H9 (cell line): ENCODE data around the gene CTNNA3. TPM values are rescaled to one million over a fixed set of nuclear protein-coding genes. Genes with fewer than 3 reads are reported as not detected.

Experiments used
- DNase-seq: peaks from one replicate; pipeline ENCODE4 v3.0.0-alpha.2; 2017
- H2AFZ ChIP-seq: one replicate; pipeline ENCODE4 v1.6.1; 2013; ENCODE audit warnings: mild to moderate bottlenecking, low read length, control low read depth, moderate library complexity
- H2AK5ac ChIP-seq: 2 replicates; pipeline ENCODE4 v1.6.1; 2013; ENCODE audit warnings: low read length, control low read depth, mixed read lengths; ENCODE audit not compliant: insufficient read length
- H2BK120ac ChIP-seq: one replicate; pipeline ENCODE4 v1.6.1; 2013; ENCODE audit warnings: low read depth, mild to moderate bottlenecking, low read length, control low read depth, inconsistent platforms; ENCODE audit not compliant: poor library complexity, severe bottlenecking
- H2BK12ac ChIP-seq: 2 replicates; pipeline ENCODE4 v1.6.1; 2013; ENCODE audit warnings: low read length, control low read depth, mixed read lengths, low read depth; ENCODE audit not compliant: insufficient read length
- H2BK15ac ChIP-seq: 2 replicates; pipeline ENCODE4 v1.6.1; 2013; ENCODE audit warnings: low read depth, low read length, control low read depth
- H2BK20ac ChIP-seq: one replicate; pipeline ENCODE4 v1.6.1; 2013; ENCODE audit warnings: low read depth, mild to moderate bottlenecking, low read length, control low read depth, inconsistent platforms; ENCODE audit not compliant: poor library complexity, severe bottlenecking
- H2BK5ac ChIP-seq: 2 replicates; pipeline ENCODE4 v1.6.1; 2013; ENCODE audit warnings: low read length, control low read depth, mixed read lengths; ENCODE audit not compliant: insufficient read length
- H3K14ac ChIP-seq: 2 replicates; pipeline ENCODE4 v1.6.1; 2013; ENCODE audit warnings: low read length, control low read depth; ENCODE audit not compliant: insufficient read depth
- H3K18ac ChIP-seq: 2 replicates; pipeline ENCODE4 v1.6.1; 2013; ENCODE audit warnings: low read depth, mild to moderate bottlenecking, mixed read lengths, low read length, control low read depth; ENCODE audit not compliant: insufficient read length
- H3K23ac ChIP-seq: 2 replicates; pipeline ENCODE4 v1.6.1; 2013; ENCODE audit warnings: low read length, control low read depth, mixed read lengths, low read depth; ENCODE audit not compliant: insufficient read length
- H3K23me2 ChIP-seq: 2 replicates; pipeline ENCODE4 v1.6.1; 2013; ENCODE audit warnings: low read depth, mild to moderate bottlenecking, mixed read lengths, low read length, control low read depth; ENCODE audit not compliant: insufficient read length, poor library complexity, severe bottlenecking
- H3K27ac ChIP-seq: 2 replicates; pipeline ENCODE4 v1.5.1; 2013; ENCODE audit warnings: low read length, control low read depth, mixed read lengths, low read depth; ENCODE audit not compliant: insufficient read length
- H3K27me3 ChIP-seq: 2 replicates; pipeline ENCODE4 v1.6.1; 2013; ENCODE audit warnings: low read length, control low read depth, inconsistent platforms; ENCODE audit not compliant: insufficient read depth
- H3K4ac ChIP-seq: 2 replicates; pipeline ENCODE4 v1.6.1; 2013; ENCODE audit warnings: low read depth, mild to moderate bottlenecking, control low read depth, inconsistent platforms, low read length, moderate library complexity
- H3K4me1 ChIP-seq: 2 replicates; pipeline ENCODE4 v1.6.1; 2013; ENCODE audit warnings: low read length, control low read depth, inconsistent platforms; ENCODE audit not compliant: insufficient read depth
- H3K4me2 ChIP-seq: 2 replicates; pipeline ENCODE4 v1.6.1; 2013; ENCODE audit warnings: low read length, control low read depth, mixed read lengths; ENCODE audit not compliant: insufficient read length, insufficient read depth
- H3K56ac ChIP-seq: 2 replicates; pipeline ENCODE4 v1.6.1; 2013; ENCODE audit warnings: low read depth, mild to moderate bottlenecking, mixed read lengths, low read length, control low read depth; ENCODE audit not compliant: insufficient read length
- H3K79me1 ChIP-seq: 2 replicates; pipeline ENCODE4 v1.6.1; 2013; ENCODE audit warnings: low read depth, mild to moderate bottlenecking, moderate library complexity, low read length, control low read depth, inconsistent platforms; ENCODE audit not compliant: insufficient read depth, poor library complexity, severe bottlenecking
- H3K79me2 ChIP-seq: 2 replicates; pipeline ENCODE4 v1.6.1; 2013; ENCODE audit warnings: low read length, control low read depth, inconsistent platforms; ENCODE audit not compliant: insufficient read depth
- H3K9ac ChIP-seq: 2 replicates; pipeline ENCODE4 v1.6.1; 2013; ENCODE audit warnings: low read length, control low read depth, mixed read lengths; ENCODE audit not compliant: insufficient read length; ENCODE audit errors: extremely low read depth
- H3K9me3 ChIP-seq: one replicate; pipeline ENCODE4 v1.6.1; 2013; ENCODE audit warnings: low read depth, low read length, inconsistent platforms; ENCODE audit not compliant: control insufficient read depth
- H3T11ph ChIP-seq: one replicate; pipeline ENCODE4 v1.6.1; 2013; ENCODE audit warnings: mild to moderate bottlenecking, low read length, control low read depth, inconsistent platforms
- H4K20me1 ChIP-seq: one replicate; pipeline ENCODE4 v1.6.1; 2013; ENCODE audit not compliant: control insufficient read depth, insufficient read length, insufficient read depth
- H4K5ac ChIP-seq: 2 replicates; pipeline ENCODE4 v1.6.1; 2013; ENCODE audit warnings: low read depth, mild to moderate bottlenecking, mixed read lengths, low read length, control low read depth; ENCODE audit not compliant: insufficient read length
- H4K8ac ChIP-seq: replicated peaks from 2 replicates; pipeline ENCODE4 v1.6.1; 2013; ENCODE audit warnings: low read length, control low read depth, mixed read lengths, low read depth; ENCODE audit not compliant: insufficient read length
- H4K91ac ChIP-seq: 2 replicates; pipeline ENCODE4 v1.6.1; 2013; ENCODE audit warnings: low read depth, mild to moderate bottlenecking, moderate library complexity, mixed read lengths, low read length, control low read depth; ENCODE audit not compliant: insufficient read length
- H3K27ac Mint-ChIP-seq, 3 experiments: 2 replicates in 2 of 3; 3 replicates in 1 of 3; pipeline ENCODE4 v1.8.0; 2020 to 2021; ENCODE audit warnings: mixed read lengths in 3 of 3, mild to moderate bottlenecking in 1 of 3, moderate library complexity in 1 of 3
- H3K27me3 Mint-ChIP-seq: 2 replicates; pipeline ENCODE4 v1.8.0; 2021; ENCODE audit warnings: low read depth, mild to moderate bottlenecking, moderate library complexity, mixed read lengths
- H3K36me3 Mint-ChIP-seq, 3 experiments: 2 replicates in 2 of 3; 3 replicates in 1 of 3; pipeline ENCODE4 v1.8.0; 2020 to 2021; ENCODE audit warnings: low read depth in 3 of 3, mixed read lengths in 3 of 3; ENCODE audit not compliant: insufficient read depth in 1 of 3
- H3K4me1 Mint-ChIP-seq, 2 experiments: 2 replicates each; pipeline ENCODE4 v1.8.0; 2020; ENCODE audit warnings: mixed read lengths in 2 of 2
- H3K4me3 Mint-ChIP-seq, 2 experiments: 2 replicates in 1 of 2; 3 replicates in 1 of 2; pipeline ENCODE4 v1.8.0; 2020 to 2021; ENCODE audit warnings: mild to moderate bottlenecking in 2 of 2, mixed read lengths in 2 of 2, moderate library complexity in 1 of 2
- H3K9me3 Mint-ChIP-seq, 2 experiments: 2 replicates in 1 of 2; 3 replicates in 1 of 2; pipeline ENCODE4 v1.8.0; 2020; ENCODE audit warnings: mild to moderate bottlenecking in 2 of 2, mixed read lengths in 2 of 2, moderate library complexity in 1 of 2
- CTCF ChIP-seq: fragments of 200-600 bp; sonication (generic); conservative IDR thresholded peaks from 3 replicates; pipeline ENCODE4 v1.8.0; 2021; ENCODE audit warnings: antibody characterized with exemption, mild to moderate bottlenecking
- WGBS: extraction: QIAGEN DNeasy Blood & Tissue Kit; methylation state at CpG from one replicate; pipeline ENCODE4 v1.1.7; 2013; ENCODE audit warnings: missing lambda C conversion rate, low lambda C conversion rate, mixed read lengths; ENCODE audit not compliant: insufficient read length; ENCODE audit errors: extremely low coverage; 5-methylcytosine and 5-hydroxymethylcytosine counted together
- total RNA-seq: library from RNA; stranded (reverse); gene quantifications from 2 replicates; pipeline ENCODE4 v1.2.1, GENCODE V29; 2021

The CTNNA3 gene
- total RNA-seq, 1 experiment from 2014 or later, result 3.3 TPM

- no peaks in the 10 kb centered on the region for H3K27me3 Mint-ChIP-seq
- Histone ChIP-seq H3K27ac (no peak overlapping the region), H3K9me3 (no peaks in the 10 kb centered on the region), H3K4ac (no peak overlapping the region), H4K5ac (no peak overlapping the region), H2BK5ac (no peak overlapping the region), H4K91ac (no peak overlapping the region), H3K79me1 (no peaks in the 10 kb centered on the region), H3K9ac (no peak overlapping the region), H3K18ac (no peak overlapping the region), H2AFZ (no peak overlapping the region), H2AK5ac (no peak overlapping the region), H2BK120ac (no peak overlapping the region), H3K14ac (no peak overlapping the region), H2BK20ac (no peak overlapping the region), H3K4me2 (no peak overlapping the region), H3T11ph (no peak overlapping the region), H3K23me2 (no peaks in the 10 kb centered on the region), H2BK15ac (no peak overlapping the region), H4K8ac (no peak overlapping the region), H3K4me1 (no peaks in the 10 kb centered on the region), H3K79me2 (no peaks in the 10 kb centered on the region), H3K27me3 (no peaks in the 10 kb centered on the region), H4K20me1 (no peaks in the 10 kb centered on the region), H2BK12ac (no peak overlapping the region), H3K23ac (no peak overlapping the region), H3K56ac (no peak overlapping the region)
- peaks cover under 1 to 29% (median 8%) of the 10 kb centered on the region in 3 experiments; a peak in 4 of 7 replicates for H3K36me3 Mint-ChIP-seq
- peak; percentile 68 for DNase-seq
- WGBS, result no CpG with 5 or more reads among the region's 4 CpGs
- H3K27ac Mint-ChIP-seq, result no peak overlapping the region; a peak in 1 of 7 replicates
- no peak overlapping the region for H3K4me3 Mint-ChIP-seq
- H3K4me1 Mint-ChIP-seq, result peaks cover 3 to 6% of the 10 kb centered on the region in 2 experiments; a peak in 3 of 4 replicates
- H3K9me3 Mint-ChIP-seq, result peaks cover 23 to 25% of the 10 kb centered on the region in 2 experiments
- TF ChIP-seq CTCF, result peak; percentile 61
Measured at GRCh38 chr10:67476201-67476600, 219.8 kb downstream of the CTNNA3 start.
